ENCODE results near the gene NT5C1A. TPM values are rescaled to one million over a fixed set of nuclear protein-coding genes. Genes with fewer than 3 reads are reported as not detected.

The NT5C1A gene
- not detected in 2 replicates for total RNA-seq

DNA sequence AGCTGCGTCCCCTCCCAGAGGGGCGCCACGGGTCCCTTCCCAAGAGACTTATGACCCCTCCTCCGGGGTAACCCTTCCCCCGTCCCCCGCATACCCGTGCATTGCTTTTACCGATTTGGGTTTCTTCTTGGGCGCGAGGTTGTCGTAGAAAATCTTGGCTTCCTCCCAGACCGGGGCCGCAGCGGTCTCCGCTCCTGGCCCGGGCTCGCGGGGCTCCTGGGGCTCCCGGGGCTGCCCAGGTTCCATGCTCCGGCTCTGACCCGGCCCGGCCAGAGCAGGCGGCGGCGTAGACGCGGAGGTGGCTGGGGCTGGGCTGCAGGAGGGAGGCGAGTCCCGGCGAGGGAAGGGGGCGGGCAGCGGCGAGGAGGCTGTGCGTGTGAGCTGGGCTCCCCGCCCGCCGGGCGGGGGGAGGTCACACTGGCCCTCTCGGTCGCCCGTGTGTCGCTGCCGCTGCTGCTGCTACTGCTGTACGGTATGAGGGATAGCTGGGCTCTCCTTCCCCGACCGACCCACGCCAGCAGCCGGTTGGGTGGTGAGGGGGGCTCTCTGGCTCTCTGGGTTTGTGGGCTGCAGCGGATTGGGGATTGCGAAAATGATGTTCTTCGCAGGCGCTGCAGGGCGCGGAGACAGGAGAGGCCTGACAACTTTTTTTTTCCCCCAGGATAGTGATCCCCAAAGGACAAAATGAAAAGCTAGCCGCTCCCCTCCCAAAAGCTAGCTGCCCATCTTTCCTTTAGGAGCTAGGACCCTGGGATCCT is at the start of gene NT5C1A:
NT5C1A (minus strand) TSS at position 315 of the 758 bp plus-strand sequence; CDS start at position 246, 69 bp downstream.

DNA sequence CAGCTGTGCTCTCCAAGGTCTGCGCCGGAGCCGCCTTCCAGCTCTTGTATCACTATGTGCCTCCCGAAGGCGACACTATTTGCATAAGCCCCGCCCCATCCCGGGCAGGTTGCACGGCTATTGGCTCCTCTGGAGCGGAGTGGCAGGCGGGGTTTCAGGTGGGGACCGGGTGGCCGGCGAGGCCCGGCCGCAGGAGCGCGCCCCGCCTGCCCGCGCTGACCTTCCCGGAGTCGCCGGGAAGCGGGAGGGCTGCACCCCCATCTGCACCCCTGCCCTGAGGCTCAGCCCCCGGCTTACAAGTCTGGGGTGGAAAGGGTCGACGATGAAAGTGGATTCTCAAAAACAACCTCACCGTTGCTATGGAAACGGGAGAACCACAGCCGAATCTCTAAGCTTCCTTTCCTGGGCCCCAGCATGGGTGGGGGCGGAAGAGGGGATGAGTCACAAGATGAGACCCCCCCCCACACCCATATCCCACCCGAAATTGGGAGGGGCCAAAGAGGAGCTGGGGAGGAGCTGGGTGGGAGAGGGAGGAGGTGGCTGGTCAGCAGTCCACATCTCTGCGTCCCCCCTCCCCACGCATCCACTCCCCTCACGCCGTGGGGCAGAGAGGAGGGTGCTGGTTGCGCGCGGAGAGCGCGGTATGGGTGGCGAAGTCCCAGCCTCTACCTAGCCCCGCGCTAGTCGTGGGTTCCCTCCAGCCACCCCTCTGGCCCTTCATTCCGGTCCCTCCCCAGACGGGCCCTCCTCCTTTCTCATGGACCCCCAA is 19.7 kb upstream of the NT5C1A start, which contains the start of gene HPCAL4:
HPCAL4 (minus strand) TSS at position 51 of the 769 bp plus-strand sequence. CDS start 6,830 bp downstream, outside the sequence.

DNA sequence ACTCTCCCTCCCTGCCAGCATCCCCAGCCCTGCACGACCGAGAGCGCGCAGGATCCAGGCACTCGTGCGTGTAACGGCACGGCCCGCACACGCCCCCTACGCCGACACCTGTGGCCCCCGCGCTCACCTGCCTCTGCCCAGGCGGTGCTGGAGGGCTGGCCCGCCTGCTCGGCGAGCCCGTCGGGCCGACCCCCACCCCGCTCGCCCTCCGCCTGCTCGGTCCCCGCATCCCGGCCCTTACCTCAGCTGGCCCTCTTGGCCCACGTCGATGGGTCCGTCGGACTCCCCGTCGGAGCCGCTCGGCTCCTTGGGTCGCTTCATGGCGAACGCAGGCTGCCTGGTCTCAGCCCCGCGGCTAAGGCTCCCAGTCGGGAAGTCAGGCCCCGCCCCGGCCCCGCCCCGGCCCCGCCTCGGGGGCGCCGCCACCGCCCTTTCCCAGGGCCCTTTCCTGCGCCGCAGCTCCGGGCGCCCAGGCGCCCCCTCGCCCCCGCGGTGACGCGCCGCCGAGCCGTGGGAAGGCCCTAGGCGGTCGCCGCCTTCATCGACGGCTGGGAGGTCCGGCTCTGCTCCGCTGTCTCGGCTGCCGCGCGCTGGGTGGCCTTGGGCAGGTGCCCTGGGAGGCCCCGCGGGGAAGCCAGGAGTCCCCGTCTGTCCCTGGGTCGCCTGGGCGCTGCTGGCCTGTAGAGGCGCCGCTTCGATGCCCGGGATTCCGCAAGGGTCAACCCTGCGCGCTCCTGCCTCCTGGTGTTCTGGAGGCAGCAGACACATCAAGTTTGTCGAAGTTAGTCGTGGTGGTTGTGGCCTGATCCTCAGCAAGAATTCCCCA is 32.4 kb downstream of the NT5C1A start, which contains the start of gene HEYL:
HEYL (minus strand) TSS at position 339 of the 826 bp plus-strand sequence; CDS start at position 321, 18 bp downstream.

Other genes with a start within 250 kb of the NT5C1A start
- not detected in 2 replicates for gene BMP8A, start 180.5 kb downstream of the NT5C1A start, total RNA-seq
- 241 and 427 TPM in 2 replicates for gene PABPC4, start 95.3 kb downstream of the NT5C1A start, total RNA-seq
- gene HEYL, start 32.5 kb downstream of the NT5C1A start, total RNA-seq: not detected in 2 replicates
- 0.24 TPM in 1 of 2 replicates, not detected in the other for gene HPCAL4, start 19.3 kb upstream of the NT5C1A start, total RNA-seq
- gene PPIE, start 66.8 kb upstream of the NT5C1A start, total RNA-seq: 37.6 and 42.2 TPM in 2 replicates
- 0.64 and 0.72 TPM in 2 replicates for gene OXCT2, start 99.2 kb upstream of the NT5C1A start, total RNA-seq
- gene BMP8B, start 116.8 kb upstream of the NT5C1A start, total RNA-seq: 0.72 and 3.0 TPM in 2 replicates
- 31.3 and 43.9 TPM in 2 replicates for gene TRIT1, start 211.4 kb upstream of the NT5C1A start, total RNA-seq
- 7.0 and 20.5 TPM in 2 replicates for gene MYCL, start 229.8 kb upstream of the NT5C1A start, total RNA-seq

Measured in tracheal epithelial cell (primary cell).